Head of caudate nucleus (tissue), 42 donors: ENCODE data around the gene EXOC3L1.

ENCODE experiments used
- DNase-seq, 42 donors: peaks; one replicate each; pipeline versions ENCODE4 v3.0.0 to v3.0.0-alpha.2; 2020 to 2021; ENCODE audit warnings: mixed read lengths in 7 of 42
- intact Hi-C: fragments of 100-400 bp; cut with DNase I; formaldehyde crosslinking; loops from one replicate; pipeline ENCODE4 v1.15.0; 2022

Gene EXOC3L1

DNA sequence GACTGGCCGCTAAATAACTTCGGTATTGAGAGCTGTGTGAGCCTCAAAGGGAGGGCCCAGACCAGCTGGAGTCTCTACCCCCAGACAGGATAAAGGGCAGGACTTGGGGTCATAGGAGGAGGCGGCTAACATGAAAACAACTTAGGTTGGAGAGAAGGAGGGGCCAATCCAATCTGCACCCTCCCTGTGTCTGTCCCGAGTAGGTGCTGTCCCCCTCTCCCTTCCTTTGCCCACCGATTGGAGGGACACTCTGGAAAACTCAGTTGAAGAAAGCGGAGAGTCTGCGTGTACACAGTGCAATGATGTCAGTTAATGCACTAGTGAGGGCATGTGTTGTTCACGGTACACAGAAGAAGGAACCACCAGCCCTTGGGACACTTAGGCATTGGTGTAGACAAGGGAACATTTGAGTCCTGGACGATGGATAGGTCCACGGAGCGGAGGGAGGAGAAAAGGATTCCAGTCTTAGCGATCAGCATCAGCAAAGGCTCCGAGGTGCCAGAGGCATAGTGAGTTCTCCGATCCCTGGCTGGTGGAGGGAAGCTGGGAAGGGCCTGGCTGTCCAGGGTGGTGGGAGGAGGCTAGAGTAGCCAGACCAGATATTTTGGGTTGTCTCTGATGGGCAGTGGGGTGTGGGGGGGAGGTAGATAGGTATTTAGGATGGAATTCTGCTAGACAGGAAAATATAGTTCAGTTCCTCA, 18.8 kb downstream of the EXOC3L1 start:
- intact Hi-C loops: no loop called here
- DNase-seq: no peak

DNA sequence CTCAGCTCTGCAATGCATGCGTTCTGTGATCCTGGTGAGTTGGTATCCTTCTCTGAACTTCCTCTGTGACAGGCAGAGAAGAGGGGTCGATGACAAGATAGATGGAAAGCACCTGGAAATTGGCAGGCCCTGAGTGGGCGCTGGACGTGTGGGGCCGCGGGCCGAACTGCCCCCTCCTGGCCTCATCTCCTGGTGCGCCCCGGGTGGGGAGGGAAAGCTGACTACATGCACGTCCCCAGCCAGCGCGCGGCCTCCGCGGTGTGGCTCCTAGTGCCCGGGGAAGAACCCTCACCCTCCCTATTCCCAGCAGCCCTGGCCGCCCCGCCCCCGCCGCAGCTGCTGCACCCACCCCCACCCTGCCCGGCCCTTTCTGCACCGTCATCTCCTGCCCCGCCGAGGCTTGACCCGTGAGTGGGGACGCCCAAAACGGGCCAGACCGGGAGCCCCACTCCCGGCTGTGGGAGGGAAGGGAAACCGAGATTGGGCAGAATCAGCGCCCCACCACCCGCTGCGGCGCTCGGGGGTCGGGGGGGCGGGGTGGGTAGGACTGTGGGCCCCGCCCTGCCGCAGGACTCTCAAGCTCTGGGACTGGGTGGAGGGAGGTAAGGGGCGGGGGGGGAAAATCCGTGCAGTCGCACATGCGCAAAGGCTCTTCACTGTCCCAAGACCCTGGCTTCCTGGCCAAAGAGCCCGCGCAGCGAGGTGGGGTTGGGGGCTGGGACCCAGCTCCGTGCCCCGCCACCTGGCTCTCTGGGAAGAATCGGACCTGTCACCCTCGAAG, 19.6 kb downstream of the EXOC3L1 start, which contains the start of gene NOL3:
Gene NOL3, plus strand, starts transcription at position 371 of the 781 bp plus-strand sequence.
- intact Hi-C loops: no loop called here
- peak; percentile 38 to 89 (median 75) for DNase-seq

DNA sequence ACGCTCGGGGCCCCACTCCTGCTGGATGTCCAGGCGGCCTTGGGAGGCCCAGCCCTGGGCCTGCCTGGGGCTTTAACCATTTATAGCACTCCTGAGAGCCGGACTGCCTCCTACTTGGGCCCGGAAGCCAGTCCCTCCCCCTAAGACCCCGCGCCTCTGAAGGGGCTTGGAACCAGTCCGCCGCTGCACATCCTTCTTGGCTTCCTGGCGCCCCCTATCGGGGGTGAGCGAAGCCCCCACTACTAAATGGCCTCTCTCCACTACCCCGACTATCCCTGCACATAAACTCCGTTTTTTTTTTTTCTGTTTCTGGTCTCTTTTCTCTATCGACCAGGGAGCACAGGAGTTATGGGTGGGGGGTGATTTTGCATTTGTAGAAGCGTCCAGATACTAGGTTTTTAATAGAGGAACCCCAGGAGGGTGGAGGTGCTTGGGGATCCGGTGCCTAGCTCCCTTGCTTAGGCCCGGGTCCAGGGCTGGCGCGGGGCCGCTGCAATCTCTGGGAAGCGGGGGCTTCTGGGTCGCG, 20.2 kb downstream of the EXOC3L1 start:
- peak in 17 of 42 donors; percentile 40 to 80 (median 61) for DNase-seq
- intact Hi-C loops: no loop called here

DNA sequence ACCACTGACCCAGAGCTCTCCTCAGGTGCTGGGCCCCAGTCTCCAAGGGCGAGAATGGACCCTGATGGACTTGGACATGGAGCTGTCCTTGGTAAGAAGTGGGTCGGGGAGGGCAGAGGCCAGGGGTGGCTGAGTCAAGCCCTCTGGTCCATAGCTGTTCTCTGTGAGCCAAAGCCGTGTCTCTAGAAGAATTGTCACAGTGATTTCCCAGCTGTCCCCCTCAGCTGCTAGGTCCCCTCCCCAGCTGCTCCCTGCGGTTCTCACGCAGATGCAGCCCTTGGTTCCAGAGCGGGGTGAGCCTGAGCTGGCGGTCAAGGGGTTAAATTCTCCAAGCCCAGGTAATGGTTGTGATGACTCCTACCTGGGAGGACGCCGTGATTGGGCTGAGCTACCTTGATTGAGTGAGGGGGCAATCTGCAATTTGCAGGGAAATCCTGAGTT, 20.9 kb downstream of the EXOC3L1 start:
- DNase-seq: no peak
- intact Hi-C loops: no loop called here

DNA sequence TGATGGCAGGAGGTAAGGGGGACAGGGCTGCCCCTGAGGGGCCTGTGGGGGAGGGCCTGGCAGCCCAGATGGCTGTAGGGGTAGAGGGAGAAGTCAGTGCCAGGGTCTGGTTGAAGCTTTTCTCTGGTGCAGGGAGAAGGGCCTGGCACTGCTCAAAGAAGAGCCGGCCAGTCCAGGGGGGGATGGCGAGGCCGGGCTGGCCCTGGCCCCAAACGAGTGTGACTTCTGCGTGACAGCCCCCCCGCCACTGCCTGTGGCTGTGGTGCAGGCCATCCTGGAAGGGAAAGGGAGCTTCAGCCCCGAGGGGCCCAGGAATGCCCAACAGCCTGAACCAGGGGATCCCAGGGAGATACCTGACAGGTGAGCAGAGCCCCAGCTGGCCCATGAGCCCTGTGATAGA, 22.3 kb downstream of the EXOC3L1 start:
- intact Hi-C loops: no loop called here
- DNase-seq: no peak

DNA sequence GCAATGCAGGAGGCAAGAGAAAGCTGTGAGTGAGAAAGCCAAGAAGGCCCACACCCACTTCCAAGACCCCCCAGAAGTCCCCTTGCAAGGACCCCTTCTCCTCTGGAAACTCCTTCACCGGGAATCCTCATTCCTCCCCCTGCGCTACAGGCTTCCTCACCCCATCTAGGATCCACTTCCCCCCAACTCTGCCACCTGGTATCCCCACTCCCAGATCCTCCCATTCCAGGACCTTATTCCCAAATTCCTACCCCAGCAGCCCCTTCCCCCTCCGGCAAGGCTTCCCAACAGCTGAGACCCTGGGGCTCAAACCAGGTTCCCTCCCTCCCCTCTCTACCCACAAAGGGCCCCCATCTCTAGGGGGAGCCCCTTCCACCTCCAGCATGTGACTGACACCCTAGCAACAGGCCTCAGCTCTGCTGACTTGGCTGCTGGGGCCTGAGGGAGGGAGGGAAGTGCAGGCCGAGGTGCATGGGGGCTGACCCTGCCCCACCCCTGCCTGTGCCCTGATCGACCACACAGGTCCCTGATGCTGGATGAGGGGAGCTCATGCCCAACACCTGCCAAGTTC, 23.3 kb downstream of the EXOC3L1 start:
- no peak for DNase-seq
- intact Hi-C loops: no loop called here

DNA sequence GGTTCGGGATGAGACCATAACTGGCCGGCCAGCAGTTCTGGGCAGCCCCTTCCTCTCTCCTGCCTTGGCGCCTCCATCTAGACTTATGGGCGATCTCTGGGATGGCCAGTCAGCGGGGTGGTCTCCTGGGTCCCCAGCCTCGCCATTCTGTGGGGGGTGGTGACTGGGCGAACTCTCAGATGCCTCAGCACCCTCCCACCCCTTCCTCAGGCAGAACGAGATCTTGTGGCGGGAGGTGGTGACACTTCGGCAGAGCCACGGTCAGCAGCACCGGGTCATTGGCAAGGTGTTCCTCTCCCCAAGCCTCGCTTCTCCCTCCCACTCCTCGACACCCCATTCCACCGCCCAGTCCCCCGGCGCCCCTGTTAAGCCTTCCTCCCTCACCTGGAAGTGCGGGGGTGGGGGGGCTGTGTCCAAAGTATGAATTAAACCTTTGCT, 23.8 kb downstream of the EXOC3L1 start:
- DNase-seq: no peak
- intact Hi-C loops: no loop called here

DNA sequence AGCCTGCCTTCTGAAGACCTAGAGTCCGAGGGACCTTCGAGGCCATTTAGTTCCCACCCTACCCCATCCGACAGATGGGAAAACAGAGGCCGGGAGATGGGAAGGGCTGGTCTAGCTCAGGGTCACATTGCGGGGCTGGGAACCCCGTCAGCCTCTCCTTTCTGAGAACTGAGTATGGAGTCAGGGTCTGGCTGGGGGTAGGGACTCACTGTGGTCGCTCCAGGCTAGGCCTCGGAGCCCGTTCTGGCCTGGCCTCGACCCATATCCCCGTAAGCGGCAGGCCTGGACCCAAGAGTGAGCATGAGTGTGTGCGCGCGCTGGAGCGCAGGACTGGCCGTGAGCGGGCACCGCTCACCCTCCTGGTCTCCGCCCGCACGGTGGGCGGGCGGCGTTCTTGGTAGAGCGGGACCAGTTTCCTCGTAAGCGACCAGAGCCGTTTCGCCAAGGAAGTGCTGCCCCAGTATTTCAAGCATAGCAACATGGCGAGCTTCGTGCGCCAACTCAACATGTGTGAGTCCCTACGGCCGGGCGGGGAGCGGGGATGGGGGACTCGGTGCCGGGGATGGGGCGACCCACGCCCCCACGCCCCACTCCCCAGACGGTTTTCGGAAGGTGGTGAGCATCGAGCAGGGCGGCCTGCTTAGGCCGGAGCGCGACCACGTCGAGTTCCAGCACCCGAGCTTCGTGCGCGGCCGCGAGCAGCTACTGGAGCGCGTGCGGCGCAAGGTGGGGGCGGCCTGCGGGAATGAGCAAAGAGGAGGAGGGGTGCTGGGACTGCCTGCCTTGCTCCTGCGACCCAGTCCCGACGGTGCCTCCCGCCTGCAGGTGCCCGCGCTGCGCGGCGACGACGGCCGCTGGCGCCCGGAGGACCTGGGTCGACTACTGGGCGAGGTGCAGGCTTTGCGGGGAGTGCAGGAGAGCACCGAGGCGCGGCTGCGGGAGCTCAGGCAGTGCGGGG, 24.5 kb downstream of the EXOC3L1 start:
- intact Hi-C loops: no loop called here
- DNase-seq: no peak

DNA sequence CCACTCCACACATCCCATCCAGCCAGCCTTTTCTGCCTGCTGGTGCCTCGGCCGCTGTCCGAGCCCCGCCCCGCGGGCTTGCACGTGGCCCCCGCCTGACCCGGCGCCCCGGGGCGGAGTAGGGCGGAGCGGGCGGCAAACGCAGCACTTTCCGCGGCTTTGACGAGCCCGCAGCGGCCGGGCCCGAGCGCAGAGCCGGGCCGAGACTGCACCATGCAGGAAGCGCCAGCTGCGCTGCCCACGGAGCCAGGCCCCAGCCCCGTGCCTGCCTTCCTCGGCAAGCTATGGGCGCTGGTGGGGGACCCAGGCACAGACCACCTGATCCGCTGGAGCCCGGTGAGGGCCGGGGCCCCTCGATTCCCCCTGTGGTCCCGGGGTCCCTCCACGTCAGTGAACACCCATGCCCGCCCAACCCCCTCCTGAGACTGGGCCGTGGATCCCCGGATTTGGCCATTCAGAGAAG, 25.3 kb downstream of the EXOC3L1 start, which contains the start of gene HSF4:
Gene HSF4, plus strand, starts transcription at position 147 of the 463 bp plus-strand sequence. Its CDS starts 67 bp downstream, at position 214.
- intact Hi-C loops: no loop called here

DNA sequence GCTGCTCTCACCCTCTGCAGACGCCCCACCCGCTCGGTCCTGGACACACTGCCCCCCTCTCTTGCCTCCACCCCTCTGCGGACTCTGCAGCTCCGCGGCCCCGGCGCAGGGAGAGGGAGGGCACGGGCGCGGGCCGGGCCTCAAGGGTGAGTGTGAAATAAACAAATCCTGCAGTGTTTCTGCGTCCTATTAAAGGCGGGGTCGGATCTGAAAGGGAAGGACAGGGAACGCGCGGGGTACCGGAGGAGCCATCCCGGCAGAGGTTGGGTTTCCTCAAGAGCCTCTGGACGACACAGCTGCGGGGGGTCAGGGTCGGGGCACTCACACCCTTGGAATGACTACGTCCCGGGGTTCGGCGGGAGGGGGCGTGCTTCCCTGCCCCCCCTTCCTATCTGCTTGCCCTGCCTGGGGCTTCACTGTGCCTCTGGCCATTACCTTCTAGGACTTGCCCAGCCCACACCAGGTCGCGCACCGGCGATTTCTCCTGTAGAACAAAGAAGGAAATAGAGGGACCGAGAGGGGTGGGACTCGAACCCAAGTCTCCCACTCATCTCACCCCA, 25.9 kb downstream of the EXOC3L1 start:
- DNase-seq: peak in 3 of 42 donors; percentile 37 to 55 (median 42)
- intact Hi-C loops: no loop called here

More for the DNA sequence above, 25.3 kb downstream of the EXOC3L1 start, which contains the start of gene HSF4:
- peak in 41 of 42 donors; percentile 49 to 87 (median 74) for DNase-seq

DNA sequence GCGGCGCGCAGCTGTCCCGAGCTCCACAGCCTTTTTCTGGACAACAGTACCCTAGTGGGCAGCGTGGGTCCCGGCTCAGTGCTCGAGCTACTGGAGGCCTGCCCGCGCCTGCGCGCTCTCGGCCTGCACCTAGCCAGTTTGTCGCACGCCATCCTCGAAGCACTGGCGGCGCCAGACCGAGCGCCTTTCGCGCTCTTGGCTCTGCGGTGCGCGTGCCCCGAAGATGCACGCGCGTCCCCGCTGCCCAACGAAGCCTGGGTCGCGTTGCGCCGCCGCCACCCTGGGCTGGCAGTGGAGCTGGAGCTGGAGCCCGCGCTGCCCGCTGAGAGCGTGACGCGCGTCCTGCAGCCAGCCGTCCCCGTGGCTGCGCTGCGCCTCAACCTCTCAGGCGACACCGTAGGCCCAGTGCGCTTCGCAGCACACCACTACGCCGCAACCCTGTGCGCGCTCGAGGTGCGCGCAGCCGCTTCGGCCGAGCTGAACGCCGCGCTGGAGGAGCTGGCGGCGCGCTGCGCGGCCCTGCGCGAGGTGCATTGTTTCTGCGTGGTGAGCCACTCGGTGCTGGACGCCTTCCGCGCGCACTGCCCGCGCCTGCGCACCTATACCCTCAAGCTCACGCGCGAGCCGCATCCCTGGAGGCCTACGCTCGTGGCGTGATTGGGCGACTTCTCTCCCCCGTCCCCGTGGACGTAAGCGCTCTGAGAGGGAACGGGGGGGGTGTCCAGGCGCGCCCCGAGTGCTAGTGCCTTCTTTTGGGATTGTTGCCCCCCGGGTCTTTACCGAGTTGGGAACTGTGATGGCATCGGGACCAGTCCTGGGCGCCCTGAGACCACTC, 26.6 kb downstream of the EXOC3L1 start:
- peak; percentile 71 to 93 (median 86) for DNase-seq
- intact Hi-C loops: no loop called here

DNA sequence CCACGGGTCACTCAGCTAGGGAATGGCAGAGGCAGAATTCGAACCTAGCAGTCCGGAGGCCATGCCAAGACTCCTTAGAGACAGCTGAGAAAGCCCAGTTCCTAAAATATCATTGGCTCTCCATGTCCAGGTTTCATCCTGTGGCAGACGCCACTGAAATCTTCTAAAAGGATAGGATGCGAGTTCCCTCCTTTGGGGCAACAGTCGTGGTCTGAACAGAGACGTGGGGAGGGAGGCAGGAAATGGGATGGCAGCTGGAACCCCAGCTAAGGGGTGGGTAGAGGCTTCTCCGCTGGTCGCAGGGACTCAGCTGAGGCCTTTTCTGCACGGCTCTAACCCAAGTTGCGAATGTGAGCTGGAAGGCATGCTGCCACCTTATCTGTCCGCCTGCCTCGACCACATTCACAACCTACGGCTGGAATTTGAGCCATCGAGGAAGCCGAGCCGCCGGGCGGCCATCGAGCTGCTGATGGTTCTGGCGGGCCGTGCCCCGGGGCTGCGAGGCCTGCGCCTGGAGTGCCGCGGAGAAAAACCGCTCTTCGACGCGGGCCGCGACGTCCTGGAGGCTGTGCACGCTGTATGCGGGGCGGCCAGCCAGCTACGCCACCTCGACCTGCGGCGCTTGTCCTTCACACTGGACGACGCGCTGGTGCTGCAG, 27.3 kb downstream of the EXOC3L1 start:
- intact Hi-C loops: no loop called here
- no peak for DNase-seq

DNA sequence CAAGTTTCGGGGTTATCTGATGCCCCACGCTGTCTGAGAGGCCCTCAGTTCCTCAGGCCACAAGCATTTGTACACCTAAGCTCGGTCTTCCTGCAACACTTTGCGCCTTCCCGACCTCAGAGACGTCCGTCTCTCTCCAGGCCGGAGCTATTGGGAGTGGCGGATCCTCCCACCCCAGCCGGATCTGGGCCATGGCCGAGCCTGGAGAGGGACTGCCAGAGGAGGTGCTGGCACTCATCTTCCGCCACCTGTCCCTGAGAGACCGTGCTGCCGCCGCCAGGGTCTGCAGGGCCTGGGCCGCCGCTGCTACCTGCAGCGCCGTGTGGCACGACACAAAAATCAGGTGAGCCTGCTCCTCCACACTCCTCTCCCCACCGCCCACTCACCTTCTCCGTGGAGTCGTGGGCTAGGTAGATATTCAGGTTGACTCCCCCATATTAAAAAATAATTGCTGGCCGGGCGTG, 28.3 kb downstream of the EXOC3L1 start:
- intact Hi-C loops: no loop called here
- DNase-seq: no peak

DNA sequence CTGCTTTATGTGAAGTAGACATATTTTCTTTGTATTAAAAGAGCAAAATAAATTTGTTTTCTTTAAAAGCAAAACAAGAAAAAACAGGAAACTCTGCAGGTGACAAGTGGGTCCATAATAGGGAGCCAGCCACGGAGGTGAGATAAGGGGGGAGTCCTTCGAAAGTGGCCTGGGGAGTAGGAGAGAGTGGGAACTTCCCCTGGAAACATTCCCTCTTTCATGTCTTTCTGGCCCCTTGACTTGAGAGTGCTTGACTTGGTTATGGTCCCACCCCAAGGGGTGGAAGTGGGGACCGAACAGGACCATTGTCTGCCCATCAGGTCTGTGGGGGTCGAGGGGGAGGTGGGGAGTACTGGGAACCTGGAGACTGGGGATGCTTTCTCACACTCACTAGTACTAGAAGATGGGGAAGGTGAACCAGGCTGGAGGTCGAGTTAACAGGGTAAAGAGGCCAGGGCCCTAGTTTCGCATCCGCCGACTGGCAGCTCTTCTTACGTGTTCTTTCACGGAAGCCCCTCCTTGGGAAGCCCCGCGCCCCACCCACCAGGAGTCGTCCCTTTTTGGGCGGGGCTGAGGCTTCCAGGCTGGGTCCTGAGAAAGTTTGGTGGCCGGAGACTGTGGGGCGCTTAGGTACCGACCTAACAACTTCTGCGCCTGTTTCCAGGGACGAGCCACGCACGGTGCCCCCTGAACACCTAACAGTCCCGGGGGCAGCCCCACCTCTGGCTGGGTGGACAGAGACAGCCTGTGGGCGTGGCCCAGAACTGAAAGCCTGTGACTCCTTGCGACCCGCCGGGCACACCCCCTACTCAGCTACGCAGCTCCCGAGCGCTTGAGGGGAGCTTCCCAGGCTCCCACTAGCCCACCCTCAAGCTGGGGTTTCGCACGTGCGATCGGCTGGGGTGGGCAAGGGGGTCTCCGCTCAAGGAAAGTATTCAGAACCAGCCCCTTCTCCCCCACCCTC, 31.0 kb downstream of the EXOC3L1 start:
- intact Hi-C loops: loop anchor here (10.0 kb wide), 3 partner anchors 54 to 214 kb away; partner anchors contain the start of gene PHAF1
- DNase-seq: no peak
